HepG2 (cell line): ENCODE measurements around the gene SLC25A19. TPM values are rescaled to one million over a fixed set of nuclear protein-coding genes. Genes with fewer than 3 reads are reported as not detected.

Source experiments
- BCLAF1 ChIP-seq: fragments of 450-650 bp; IDR thresholded peaks from 2 replicates; pipeline ENCODE4 v1.6.1; 2017; ENCODE audit warnings: mild to moderate bottlenecking
- BRF2 ChIP-seq: sonication (generic); formaldehyde crosslinking; IDR thresholded peaks from 2 replicates; pipeline ENCODE4 v1.8.1; 2022; ENCODE audit warnings: mild to moderate bottlenecking, missing genetic modification reagents
- CBX2 ChIP-seq, 2 experiments: fragments of 200-600 bp in 1 of 2; sonication (generic); formaldehyde crosslinking in 1 of 2; IDR thresholded peaks; 2 replicates each; pipeline versions ENCODE4 v1.7.0 to v1.8.1; 2018 to 2022; ENCODE audit warnings: low read depth in 2 of 2, low read length in 1 of 2, mild to moderate bottlenecking in 1 of 2, missing genetic modification reagents in 1 of 2
- CBX5 ChIP-seq: sonication (generic); formaldehyde crosslinking; IDR thresholded peaks from 2 replicates; pipeline ENCODE4 v1.4.0; 2020; ENCODE audit warnings: missing genetic modification reagents, borderline replicate concordance
- RELA ChIP-seq: sonication (generic); formaldehyde crosslinking; IDR thresholded peaks from 2 replicates; pipeline ENCODE4 v1.4.0; 2020; ENCODE audit warnings: missing genetic modification reagents
- SMC3 ChIP-seq: IDR thresholded peaks from 2 replicates; pipeline ENCODE4 v1.6.1; 2011; ENCODE audit warnings: low read length, improper control_type of control experiment
- ZFP1 ChIP-seq: IDR thresholded peaks from 2 replicates; pipeline ENCODE4 v1.6.1; 2016
- ZNF142 ChIP-seq: sonication (generic); formaldehyde crosslinking; IDR thresholded peaks from 2 replicates; pipeline ENCODE4 v1.4.0; 2020; ENCODE audit warnings: missing genetic modification reagents
- ZNF18 ChIP-seq: sonication (generic); formaldehyde crosslinking; IDR thresholded peaks from 2 replicates; pipeline ENCODE4 v1.8.0; 2022; ENCODE audit warnings: mild to moderate bottlenecking, missing genetic modification reagents; ENCODE audit not compliant: insufficient replicate concordance
- ZNF207 ChIP-seq: fragments of 450-650 bp; IDR thresholded peaks from 2 replicates; pipeline ENCODE4 v1.6.1; 2016; ENCODE audit warnings: antibody characterized with exemption, borderline replicate concordance
- ZNF235 ChIP-seq: sonication (generic); formaldehyde crosslinking; IDR thresholded peaks from 2 replicates; pipeline ENCODE4 v1.8.1; 2023; ENCODE audit warnings: mild to moderate bottlenecking, missing genetic modification reagents, borderline replicate concordance
- ZNF260 ChIP-seq: sonication (generic); formaldehyde crosslinking; IDR thresholded peaks from 2 replicates; pipeline ENCODE4 v1.4.0; 2020; ENCODE audit warnings: missing genetic modification reagents, low read depth, mild to moderate bottlenecking, borderline replicate concordance
- ZNF367 ChIP-seq: sonication (generic); formaldehyde crosslinking; IDR thresholded peaks from 2 replicates; pipeline ENCODE4 v1.4.0; 2020; ENCODE audit warnings: missing genetic modification reagents, borderline replicate concordance
- ZNF430 ChIP-seq: sonication (generic); formaldehyde crosslinking; IDR thresholded peaks from 2 replicates; pipeline ENCODE4 v1.9.0; 2021; ENCODE audit warnings: mild to moderate bottlenecking, missing genetic modification reagents
- ZSCAN9 ChIP-seq: IDR thresholded peaks from 2 replicates; pipeline ENCODE4 v1.6.1; 2016; ENCODE audit warnings: borderline replicate concordance
- polyA plus RNA-seq, 8 experiments: library from polyadenylated mRNA; depleted of rRNA in 3 of 8; stranded (reverse) in 7 of 8; unstranded in 1 of 8; fragments of >200 nt; fragmentation: Illumina TruSeq in 4 of 8; extraction: Trizol in 4 of 8; gene quantifications; 2 replicates each; pipeline versions ENCODE4 v1.2.1 to v1.2.3, GENCODE V29; 2011 to 2016; ENCODE audit warnings: low read depth in 4 of 8, missing spikeins in 1 of 8, mixed read lengths in 1 of 8; ENCODE audit not compliant: insufficient read depth in 1 of 8
- total RNA-seq, 5 experiments: library from RNA; depleted of rRNA; stranded (reverse); fragments of >200 nt; fragmentation: Illumina TruSeq; extraction: Trizol; gene quantifications; 2 replicates each; pipeline ENCODE4 v1.2.3, GENCODE V29; 2016; ENCODE audit warnings: low read depth in 1 of 5

SLC25A19 gene
- total and polyA plus RNA-seq, 2 of the 13 experiments (the other 11 are each of a cell fraction or from before 2014, with no cell fraction given) = 24.4 to 41.4 TPM

- TF ChIP-seq CBX2 (IDR thresholded peaks at IDR 0.05; ENCODE audit: low read depth, low read length) = no peak
- peak; percentile 12; the same call in 1 of the 2 replicates for TF ChIP-seq CBX2 (CRISPR knock-in tag; IDR thresholded peaks at IDR 0.05; ENCODE audit: low read depth)
- no peak for TF ChIP-seq ZNF207
- 0 out of 2 replicates have a peak, but pooled peaks have one; percentile 86 for TF ChIP-seq BRF2
- TF ChIP-seq ZNF18 (CRISPR knock-in tag) = peak; percentile 82
- no peak for TF ChIP-seq BCLAF1
- TF ChIP-seq RELA = no peak; the same call in 1 of the 2 replicates
- 0 out of 2 replicates have a peak, but pooled peaks have one; percentile 65 for TF ChIP-seq ZNF235
- TF ChIP-seq ZNF367 (CRISPR knock-in tag) = 0 out of 2 replicates have a peak, but pooled peaks have one; percentile 20
- peak; percentile 84 for TF ChIP-seq ZSCAN9 (CRISPR knock-in tag)
- peak; percentile 22; the same call in 1 of the 2 replicates for TF ChIP-seq CBX5
- TF ChIP-seq ZNF142 (CRISPR knock-in tag) = no peak
- peak; percentile 97 for TF ChIP-seq ZNF430 (CRISPR knock-in tag)
- no peak for TF ChIP-seq SMC3
- TF ChIP-seq ZNF260 (CRISPR knock-in tag) = peak; percentile 25; the same call in 1 of the 2 replicates
- TF ChIP-seq ZFP1 = peak; percentile 55; the same call in 1 of the 2 replicates
Measured at GRCh38 chr17:75261336-75262111, 27.7 kb downstream of the SLC25A19 start, which contains the start of the genes GGA3 and MRPS7 (continued).
